ENCODE data around the gene FOXO1. TPM values are rescaled to one million over a fixed set of nuclear protein-coding genes. Genes with fewer than 3 reads are reported as not detected.

FOXO1 gene
- polyA plus RNA-seq, 1 experiment = 5.3 TPM

GRCh38 chr13:40599747-40600146 lies 66.7 kb downstream of the FOXO1 start:
- CTCF ChIA-PET = no interaction called here
- H3K4me3 ChIP-seq (ENCODE audit: low read depth, low read length) = no peak overlapping the region
- DNase-seq (ENCODE audit: low read depth) = no peak
- H3K36me3 ChIP-seq (ENCODE audit: control insufficient read depth, insufficient read depth, low read length) = no peaks in the 10 kb centered on the region
- no peak for TF ChIP-seq CTCF (IDR thresholded peaks at IDR 0.05; ENCODE audit: insufficient read depth, low read depth, low read length)
- no peaks in the 10 kb centered on the region for H3K27me3 ChIP-seq (ENCODE audit: control insufficient read depth, insufficient read depth, low read length)
- POLR2A ChIA-PET = no interaction called here

- no peaks in the 10 kb centered on the region for H3K27me3 ChIP-seq (ENCODE audit: control insufficient read depth, insufficient read depth, low read length)
- H3K36me3 ChIP-seq (ENCODE audit: control insufficient read depth, insufficient read depth, low read length) = no peaks in the 10 kb centered on the region
- DNase-seq (ENCODE audit: low read depth) = no peak
- no peak overlapping the region for H3K4me3 ChIP-seq (ENCODE audit: low read depth, low read length)
- ChIA-PET POLR2A (no interaction called here), CTCF (no interaction called here)
- no peak for TF ChIP-seq CTCF (IDR thresholded peaks at IDR 0.05; ENCODE audit: insufficient read depth, low read depth, low read length)
These were observed 67.3 kb downstream of the FOXO1 start for GRCh38 chr13:40599124-40599523.

- H3K27me3 ChIP-seq (ENCODE audit: control insufficient read depth, insufficient read depth, low read length) = no peaks in the 10 kb centered on the region
- DNase-seq (ENCODE audit: low read depth) = no peak
- TF ChIP-seq CTCF (IDR thresholded peaks at IDR 0.05; ENCODE audit: insufficient read depth, low read depth, low read length) = no peak
- CTCF ChIA-PET = no interaction called here
- H3K4me3 ChIP-seq (ENCODE audit: low read depth, low read length) = no peak overlapping the region
- H3K36me3 ChIP-seq (ENCODE audit: control insufficient read depth, insufficient read depth, low read length) = no peaks in the 10 kb centered on the region
- POLR2A ChIA-PET = no interaction called here
These were observed 67.9 kb downstream of the FOXO1 start for GRCh38 chr13:40598569-40598968.

- TF ChIP-seq CTCF (IDR thresholded peaks at IDR 0.05; ENCODE audit: insufficient read depth, low read depth, low read length) = no peak
- H3K4me3 ChIP-seq (ENCODE audit: low read depth, low read length) = no peak overlapping the region
- CTCF ChIA-PET = no interaction called here
- H3K27me3 ChIP-seq (ENCODE audit: control insufficient read depth, insufficient read depth, low read length) = no peaks in the 10 kb centered on the region
- POLR2A ChIA-PET = no interaction called here
- no peaks in the 10 kb centered on the region for H3K36me3 ChIP-seq (ENCODE audit: control insufficient read depth, insufficient read depth, low read length)
- DNase-seq (ENCODE audit: low read depth) = no peak
These were observed 68.6 kb downstream of the FOXO1 start for GRCh38 chr13:40597735-40598365.

GRCh38 chr13:40596484-40596883 lies 70.0 kb downstream of the FOXO1 start:
- Histone ChIP-seq H3K27me3 (ENCODE audit: control insufficient read depth, insufficient read depth, low read length) (no peaks in the 10 kb centered on the region), H3K36me3 (ENCODE audit: control insufficient read depth, insufficient read depth, low read length) (no peaks in the 10 kb centered on the region), H3K4me3 (ENCODE audit: low read depth, low read length) (no peak overlapping the region)
- TF ChIP-seq CTCF (IDR thresholded peaks at IDR 0.05; ENCODE audit: insufficient read depth, low read depth, low read length) = no peak
- CTCF ChIA-PET = interaction anchor here (0.7 to 1.3 kb wide), 2 partner anchors 8 to 12 kb away, joined by 3 to 4 read pairs; no protein-coding TSS in a partner anchor
- POLR2A ChIA-PET = interaction anchor here (0.6 kb wide), 1 partner anchor 28 kb away, joined by 3 read pairs; no protein-coding TSS in a partner anchor
- DNase-seq (ENCODE audit: low read depth) = no peak

Measured in BJ (cell line).